Skin epidermis (tissue), 12 donors: ENCODE results near the gene TUBB6.

Experiments used
- H3K27ac ChIP-seq, 21 experiments: fragments of 200-600 bp; sonication (generic) in 11 of 21; one replicate each; pipeline ENCODE4 v1.5.0; 2020; ENCODE audit warnings: mild to moderate bottlenecking in 3 of 21, inconsistent platforms in 2 of 21, moderate library complexity in 2 of 21
- H3K4me3 ChIP-seq, 7 experiments: fragments of 200-600 bp; sonication (generic) in 2 of 7; one replicate each; pipeline ENCODE4 v1.5.0; 2020; ENCODE audit warnings: inconsistent platforms in 2 of 7, mild to moderate bottlenecking in 2 of 7, moderate library complexity in 1 of 7

Gene TUBB6

DNA sequence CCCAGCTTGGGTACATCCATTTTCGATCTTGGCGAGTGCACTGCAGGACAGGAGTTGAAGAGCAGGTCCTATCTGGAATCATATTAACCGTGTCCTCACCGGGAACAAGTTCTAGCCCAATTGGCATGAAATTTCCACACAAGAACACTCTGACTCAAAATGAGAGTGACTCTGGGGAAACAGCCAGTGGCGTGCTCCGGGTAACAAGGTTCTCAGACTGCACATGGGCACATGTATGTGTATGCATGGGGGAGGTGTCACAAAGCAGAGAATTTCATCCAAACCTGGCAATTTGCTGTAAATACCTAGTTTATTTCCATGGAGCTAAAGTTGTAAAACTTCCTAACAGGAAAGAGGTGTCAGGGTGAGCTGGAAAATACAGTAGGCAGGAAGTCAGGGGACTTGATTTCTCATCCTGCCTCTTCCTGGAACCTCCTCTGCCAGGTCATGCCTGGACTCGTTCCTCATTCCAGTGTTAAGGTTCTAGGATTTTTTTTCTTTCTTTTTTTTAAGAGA is 1.7 kb downstream of the TUBB6 start:
- peak overlapping the region in 20 of 21 experiments; percentile 43 to 100 (median 98) for H3K27ac ChIP-seq
- H3K4me3 ChIP-seq = peak overlapping the region; percentile 60 to 98 (median 75)

DNA sequence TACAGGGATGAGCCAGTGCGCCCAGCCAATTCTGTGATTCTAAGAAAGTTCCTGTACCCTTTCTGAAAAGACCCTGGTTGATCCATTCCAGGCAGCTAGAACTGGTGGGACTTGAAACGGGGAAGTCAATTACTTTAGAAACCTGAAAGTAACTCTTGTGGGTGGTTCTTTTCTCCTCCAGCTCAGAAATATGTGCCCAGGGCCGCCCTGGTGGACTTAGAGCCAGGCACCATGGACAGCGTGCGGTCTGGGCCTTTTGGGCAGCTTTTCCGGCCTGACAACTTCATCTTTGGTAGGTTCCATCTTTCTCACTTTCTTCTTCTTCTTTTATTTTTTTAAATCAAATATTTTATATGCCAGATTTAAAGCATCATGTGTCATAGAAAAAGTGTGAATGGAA is 2.7 kb downstream of the TUBB6 start:
- Histone ChIP-seq H3K27ac (peak overlapping the region in 9 of 21 experiments; percentile 14 to 100 (median 98)), H3K4me3 (no peak overlapping the region)

DNA sequence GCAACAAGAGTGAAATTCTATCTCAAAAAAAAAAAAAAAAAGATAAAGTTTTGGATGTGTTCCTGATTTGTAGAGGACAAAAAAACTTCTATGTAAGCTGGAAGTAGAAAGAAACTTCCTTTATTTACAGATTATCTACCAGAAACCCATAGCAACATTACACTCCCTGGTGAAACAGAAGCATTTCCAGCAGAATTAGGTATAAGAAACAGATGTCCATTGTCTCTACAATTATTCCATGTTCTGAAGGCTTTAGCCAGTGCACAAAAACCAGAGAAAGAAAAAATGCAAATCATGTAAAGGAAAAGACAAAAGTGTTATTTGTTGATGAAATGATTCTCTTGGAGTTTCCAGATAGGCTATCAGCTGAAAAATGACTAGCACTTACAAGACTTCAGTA is 4.9 kb downstream of the TUBB6 start:
- no peak overlapping the region for H3K27ac ChIP-seq
- H3K4me3 ChIP-seq = no peak overlapping the region

DNA sequence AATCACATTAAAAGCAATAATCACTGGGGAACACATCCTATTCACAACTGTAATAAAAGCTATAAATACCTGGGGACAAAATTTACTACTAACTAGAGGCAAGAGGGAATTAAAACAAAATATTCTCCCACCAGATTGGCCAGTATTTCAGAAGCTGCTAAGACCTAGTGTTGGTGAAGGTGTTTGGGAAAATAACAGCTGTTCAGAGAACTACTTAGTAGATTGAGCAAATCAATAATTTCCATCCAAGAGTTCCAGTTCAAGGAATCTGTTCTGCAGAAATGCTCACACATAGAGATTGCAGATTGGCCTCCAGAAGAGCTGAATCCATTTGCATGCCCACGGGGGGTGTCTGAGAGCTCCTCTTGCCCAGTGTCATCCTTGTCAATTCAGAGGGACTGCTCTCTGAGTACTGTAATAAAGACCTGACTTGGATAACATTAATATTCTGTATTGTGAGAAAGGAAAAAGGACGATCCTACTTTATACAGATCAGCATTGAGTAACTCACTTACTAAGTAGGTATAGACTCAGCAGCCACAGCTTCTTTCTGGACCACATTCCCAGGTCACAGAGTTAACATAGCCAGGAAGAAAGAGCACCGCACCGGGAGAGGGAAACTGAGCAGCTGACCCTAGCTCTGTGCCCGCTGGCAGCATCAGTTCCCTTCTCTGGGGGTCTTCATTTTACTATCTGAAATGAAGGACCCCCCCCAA is 5.6 kb downstream of the TUBB6 start:
- Histone ChIP-seq H3K4me3 (no peak overlapping the region), H3K27ac (peak overlapping the region in 9 of 21 experiments; percentile 1 to 69 (median 10))

DNA sequence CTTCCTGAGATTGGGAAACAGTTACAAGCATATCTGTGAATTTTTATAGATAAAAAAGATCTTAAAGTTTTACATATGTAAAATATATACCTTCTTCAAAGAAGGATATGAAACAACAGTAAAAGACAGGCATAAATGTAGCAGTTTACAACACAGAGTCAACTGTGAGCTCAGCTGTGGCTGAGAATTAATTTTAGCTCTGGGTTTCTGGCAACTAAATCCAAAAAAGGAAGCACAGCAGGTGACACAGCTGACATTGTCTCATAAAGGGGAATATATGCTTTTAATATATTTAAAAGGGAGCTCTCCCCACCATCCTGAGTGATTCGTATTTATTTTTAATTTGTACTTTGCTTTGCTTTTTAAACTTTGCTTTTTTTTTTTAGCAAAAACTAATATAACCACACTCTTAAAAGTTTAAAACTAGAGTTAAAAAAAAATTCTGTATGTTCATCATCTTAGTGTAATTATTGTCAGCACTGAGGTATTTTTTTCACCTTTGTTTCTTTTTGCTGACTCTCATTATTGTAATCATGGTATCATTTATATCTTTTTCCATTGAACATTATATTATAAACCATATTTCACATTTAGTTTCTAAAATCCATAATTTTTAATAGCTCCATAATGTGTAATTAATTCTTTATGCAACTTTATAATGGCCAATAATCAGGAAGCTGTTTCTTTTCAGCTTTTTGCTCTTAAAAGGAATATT is 6.7 kb downstream of the TUBB6 start:
- peak overlapping the region in 10 of 21 experiments; percentile 1 to 69 (median 32) for H3K27ac ChIP-seq

DNA sequence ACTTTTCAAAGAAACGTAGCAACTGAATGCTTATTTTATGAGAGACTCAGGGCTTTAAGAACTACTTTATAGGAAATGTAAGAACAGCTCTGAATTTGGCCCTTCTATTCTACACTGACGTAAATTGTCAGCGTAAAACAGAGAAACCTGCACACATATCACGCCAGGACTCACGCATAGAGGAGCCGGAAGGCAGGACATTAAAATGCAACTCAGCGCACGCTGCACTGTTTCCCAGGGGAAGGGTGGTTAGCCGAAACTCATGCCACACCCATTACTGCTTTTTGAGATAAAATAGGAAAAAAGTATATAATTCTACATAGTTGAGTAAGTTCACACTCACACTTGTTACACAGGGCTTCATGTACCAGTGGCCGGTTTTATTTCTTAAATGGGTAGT is 7.4 kb downstream of the TUBB6 start:
- Histone ChIP-seq H3K27ac (peak overlapping the region in 11 of 21 experiments; percentile 2 to 69 (median 33)), H3K4me3 (no peak overlapping the region)

More for the DNA sequence above, 6.7 kb downstream of the TUBB6 start:
- H3K4me3 ChIP-seq = no peak overlapping the region

DNA sequence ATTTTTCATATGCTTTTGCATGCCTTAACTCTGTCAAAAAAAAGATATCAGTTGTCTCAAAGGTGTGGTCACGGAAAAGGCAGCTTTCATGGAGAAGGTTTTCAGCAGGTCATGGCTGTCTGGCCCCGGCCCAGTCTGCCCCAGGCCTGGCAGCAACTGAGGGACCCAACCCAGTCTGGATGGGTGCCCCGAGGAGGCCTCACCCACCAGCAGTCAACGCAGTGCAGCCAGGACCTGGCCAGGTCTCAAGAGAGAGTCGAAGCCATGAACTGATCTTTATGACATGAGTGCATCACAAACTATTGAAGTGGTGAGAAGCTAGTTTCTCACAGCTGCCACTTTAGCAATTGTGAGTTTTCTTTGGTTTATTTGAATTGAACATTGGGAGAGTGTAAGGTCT is 7.9 kb downstream of the TUBB6 start:
- no peak overlapping the region for H3K4me3 ChIP-seq

DNA sequence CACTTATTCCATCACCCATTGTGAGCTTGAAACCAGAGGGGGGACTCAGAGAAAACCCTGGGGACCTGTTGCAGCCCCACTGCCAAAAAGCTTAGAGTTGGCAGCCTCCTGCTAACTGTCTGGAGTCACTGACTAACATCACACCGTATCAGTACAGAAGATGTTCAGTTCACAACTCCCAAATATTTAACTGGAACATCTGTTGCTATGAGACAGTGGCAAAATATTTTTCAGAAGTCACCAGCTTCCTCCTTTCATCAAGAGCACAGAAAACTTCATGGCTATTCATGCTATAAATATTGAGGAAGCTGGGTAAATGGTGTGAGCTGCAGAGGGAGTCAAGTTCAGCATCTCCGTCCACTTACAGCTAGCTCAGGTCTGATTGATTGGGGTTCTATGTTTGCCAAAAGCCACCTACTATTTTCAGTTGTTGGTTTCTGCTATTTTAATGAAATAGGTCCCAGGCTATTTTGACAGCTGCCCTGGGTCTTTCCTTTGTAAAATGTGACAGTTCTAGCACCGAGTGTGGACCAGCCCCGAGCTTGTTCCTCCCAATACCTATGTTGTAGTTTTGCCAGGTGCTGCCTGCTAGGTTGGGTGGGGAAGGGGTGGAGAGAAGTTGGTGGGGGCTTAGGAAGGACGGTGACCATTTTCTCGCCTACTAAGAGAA is 9.8 kb downstream of the TUBB6 start:
- Histone ChIP-seq H3K4me3 (no peak overlapping the region), H3K27ac (peak overlapping the region in 12 of 21 experiments; percentile 3 to 66 (median 38))

More for the DNA sequence above, 7.9 kb downstream of the TUBB6 start:
- peak overlapping the region in 10 of 21 experiments; percentile 7 to 69 (median 38) for H3K27ac ChIP-seq

DNA sequence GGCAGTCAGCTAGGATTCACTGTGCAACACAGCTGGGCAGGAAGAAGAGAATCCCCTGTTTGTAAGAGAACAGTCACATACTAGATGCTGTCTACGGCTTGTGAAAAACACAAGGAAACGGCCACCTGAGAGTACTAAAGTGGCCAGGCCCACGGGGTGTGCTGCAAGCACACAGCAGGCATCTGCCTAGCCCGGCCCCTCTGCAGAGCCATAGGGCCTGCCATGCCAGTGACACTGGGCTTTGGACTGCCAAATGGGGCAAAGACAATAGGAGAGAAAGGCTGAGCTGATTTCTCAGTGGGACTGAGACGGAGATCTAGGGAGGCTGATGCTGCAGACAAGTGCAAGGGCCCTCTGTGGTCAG is 10.3 kb downstream of the TUBB6 start:
- H3K27ac ChIP-seq = peak overlapping the region in 11 of 21 experiments; percentile 3 to 58 (median 36)
- H3K4me3 ChIP-seq = no peak overlapping the region

DNA sequence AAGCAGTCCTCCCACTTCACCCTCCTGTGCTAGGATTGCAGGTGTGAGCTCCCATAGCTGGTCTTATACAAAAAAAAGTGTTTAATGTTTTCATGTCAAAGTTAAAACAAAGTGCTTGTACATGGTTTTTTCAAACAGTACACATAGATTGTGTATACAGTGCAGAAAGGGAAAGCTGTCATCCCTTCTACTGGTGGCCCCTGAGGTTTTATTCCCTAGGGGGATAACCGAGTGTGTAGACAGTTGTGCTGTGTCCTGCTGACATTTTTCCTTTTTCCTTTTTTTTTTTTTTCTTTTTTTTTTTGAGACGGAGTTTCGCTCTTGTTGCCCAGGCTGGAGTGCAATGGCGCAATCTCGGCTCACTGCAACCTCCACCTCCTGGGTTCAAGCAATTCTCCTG is 10.8 kb downstream of the TUBB6 start:
- H3K27ac ChIP-seq = peak overlapping the region in 2 of 21 experiments; percentile 13 to 45

DNA sequence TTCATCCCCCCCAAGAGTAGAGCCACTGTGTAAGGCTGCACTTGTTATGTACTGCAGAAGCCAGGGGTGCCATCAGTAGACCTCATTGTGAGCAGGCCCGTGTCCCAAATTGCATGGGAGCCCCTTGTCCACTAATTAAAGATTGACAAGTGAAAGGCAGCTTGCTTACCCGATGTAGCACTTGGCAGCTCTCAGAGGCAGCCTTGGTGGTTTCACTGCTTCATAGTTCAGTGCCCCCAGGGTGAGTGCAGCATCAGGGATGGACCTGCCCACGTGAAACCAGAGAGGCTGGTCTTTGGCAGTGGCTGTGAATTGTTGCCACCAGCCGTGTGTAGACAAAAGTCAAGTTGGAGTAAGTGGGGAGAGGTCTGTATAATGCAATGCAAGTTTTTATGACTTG is 13.3 kb downstream of the TUBB6 start:
- Histone ChIP-seq H3K27ac (peak overlapping the region in 2 of 21 experiments; percentile 0 to 12), H3K4me3 (no peak overlapping the region)

More for the DNA sequence above, 10.8 kb downstream of the TUBB6 start:
- no peak overlapping the region for H3K4me3 ChIP-seq

DNA sequence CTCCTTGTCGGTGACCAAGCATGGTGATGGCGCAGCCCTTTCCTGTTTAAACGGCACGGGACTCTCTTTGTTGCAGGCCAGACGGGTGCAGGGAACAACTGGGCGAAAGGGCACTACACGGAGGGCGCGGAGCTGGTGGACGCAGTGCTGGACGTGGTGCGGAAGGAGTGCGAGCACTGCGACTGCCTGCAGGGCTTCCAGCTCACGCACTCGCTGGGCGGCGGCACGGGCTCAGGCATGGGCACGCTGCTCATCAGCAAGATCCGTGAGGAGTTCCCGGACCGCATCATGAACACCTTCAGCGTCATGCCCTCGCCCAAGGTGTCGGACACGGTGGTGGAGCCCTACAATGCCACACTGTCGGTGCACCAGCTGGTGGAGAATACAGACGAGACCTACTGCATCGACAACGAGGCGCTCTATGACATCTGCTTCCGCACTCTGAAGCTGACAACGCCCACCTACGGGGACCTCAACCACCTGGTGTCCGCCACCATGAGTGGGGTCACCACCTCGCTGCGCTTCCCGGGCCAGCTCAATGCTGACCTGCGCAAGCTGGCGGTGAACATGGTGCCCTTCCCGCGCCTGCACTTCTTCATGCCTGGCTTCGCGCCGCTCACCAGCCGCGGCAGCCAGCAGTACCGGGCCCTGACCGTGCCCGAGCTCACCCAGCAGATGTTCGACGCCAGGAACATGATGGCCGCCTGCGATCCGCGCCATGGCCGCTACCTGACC is 17.1 kb downstream of the TUBB6 start:
- H3K4me3 ChIP-seq = no peak overlapping the region
- no peak overlapping the region for H3K27ac ChIP-seq

DNA sequence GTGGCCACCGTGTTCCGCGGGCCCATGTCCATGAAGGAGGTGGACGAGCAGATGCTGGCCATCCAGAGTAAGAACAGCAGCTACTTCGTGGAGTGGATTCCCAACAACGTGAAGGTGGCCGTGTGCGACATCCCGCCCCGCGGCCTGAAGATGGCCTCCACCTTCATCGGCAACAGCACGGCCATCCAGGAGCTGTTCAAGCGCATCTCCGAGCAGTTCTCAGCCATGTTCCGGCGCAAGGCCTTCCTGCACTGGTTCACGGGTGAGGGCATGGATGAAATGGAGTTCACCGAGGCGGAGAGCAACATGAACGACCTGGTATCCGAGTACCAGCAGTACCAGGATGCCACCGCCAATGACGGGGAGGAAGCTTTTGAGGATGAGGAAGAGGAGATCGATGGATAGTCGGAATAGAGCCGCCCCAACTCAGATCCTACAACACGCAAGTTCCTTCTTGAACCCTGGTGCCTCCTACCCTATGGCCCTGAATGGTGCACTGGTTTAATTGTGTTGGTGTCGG is 17.7 kb downstream of the TUBB6 start:
- H3K4me3 ChIP-seq = no peak overlapping the region
- no peak overlapping the region for H3K27ac ChIP-seq

DNA sequence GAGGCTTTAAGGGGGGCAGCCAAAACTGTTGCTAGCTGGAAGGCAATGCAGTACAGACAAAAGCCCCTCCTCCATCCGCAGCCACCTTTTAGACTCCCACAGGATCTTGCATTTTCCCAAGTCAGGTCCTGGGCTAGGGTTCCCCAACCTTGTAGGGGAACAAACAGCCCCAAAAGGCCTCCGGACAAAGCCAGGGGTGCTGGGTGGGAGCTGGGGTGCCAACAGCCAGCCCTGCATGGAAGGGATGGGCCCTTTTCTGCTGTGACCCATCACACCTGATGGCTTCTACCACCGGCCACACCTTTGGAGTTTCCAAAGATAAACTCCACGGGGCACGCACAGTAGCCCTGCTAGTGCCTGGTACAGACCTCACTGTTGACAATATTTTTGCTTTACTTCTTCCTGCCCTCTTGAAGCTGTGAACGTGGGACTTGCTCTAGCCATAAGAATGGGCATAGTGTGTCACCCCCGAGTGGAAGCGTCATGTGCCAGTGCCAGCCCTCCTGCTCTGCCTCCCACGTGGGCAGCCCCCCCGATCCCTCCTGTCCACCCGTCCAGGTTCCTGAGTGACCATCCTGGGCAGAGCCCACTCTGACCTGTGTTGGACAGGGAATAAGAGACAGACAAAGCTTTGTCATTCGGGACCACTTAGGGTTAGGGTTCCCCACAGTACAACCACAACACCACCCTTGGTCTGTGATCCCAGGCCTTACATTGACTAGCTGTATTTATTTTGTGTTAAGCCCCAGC is 18.8 kb downstream of the TUBB6 start:
- Histone ChIP-seq H3K4me3 (no peak overlapping the region), H3K27ac (peak overlapping the region in 2 of 21 experiments; percentile 38 to 45)

DNA sequence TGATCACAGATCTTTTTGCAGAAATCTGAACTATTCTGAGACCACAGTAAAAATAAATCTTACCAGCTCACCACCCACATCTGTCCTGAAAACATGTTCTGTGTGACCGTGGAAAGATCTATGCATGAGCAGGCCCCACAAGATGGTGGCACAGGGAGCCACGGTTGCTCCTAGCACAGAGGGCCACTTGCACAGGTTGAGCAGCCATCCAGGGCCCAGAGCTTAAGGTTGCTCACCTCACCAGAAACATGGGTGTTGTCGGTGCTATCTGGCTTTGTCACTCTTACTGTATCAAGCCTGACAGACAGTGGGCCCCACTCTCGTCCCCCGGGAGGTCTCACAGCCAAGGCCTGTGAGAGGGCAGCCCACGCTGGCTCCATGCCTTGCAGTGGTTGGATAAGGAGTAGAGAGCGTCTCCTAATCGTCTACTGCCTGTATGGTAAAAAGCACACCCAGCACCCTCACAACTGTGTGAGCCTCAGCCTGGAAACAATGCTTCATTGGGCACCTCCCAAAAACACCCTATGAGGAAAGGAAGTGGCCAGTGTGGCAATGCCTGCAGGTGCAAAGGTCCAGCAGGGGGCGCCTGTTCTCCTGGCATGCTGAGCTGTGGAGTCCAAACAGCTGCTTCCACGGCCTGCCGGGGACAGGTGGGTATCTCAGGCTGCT is 19.6 kb downstream of the TUBB6 start:
- H3K4me3 ChIP-seq = no peak overlapping the region

DNA sequence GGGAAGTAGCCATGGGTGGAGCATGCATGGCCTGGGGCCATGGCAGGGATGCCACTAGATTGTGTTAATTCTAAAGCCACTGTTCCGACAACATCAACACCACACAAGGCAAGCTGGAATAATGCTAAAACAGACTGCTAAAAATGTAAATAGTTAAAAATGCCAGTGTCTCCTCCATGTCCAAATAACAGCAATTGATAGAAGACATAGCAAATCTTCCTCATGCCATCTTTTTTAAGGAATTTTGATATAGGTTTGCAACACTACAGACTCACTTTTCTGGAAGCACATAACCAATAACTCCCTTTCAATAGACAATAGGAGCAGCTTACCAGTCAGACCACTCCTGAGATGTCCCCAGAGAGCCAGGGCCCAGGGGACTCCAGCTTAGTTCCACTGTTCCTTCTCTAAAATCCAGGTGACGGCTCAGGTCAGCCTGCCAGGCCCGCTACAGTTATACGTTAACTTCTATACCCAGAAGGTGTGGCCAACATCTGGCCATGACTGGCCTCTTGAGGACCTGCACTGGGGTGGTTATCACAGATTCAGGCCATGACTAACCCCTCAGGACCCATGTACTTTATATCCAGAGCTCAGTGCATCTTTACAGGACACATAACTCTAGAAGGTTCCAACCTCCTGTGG is 20.3 kb downstream of the TUBB6 start:
- H3K4me3 ChIP-seq = no peak overlapping the region
- no peak overlapping the region for H3K27ac ChIP-seq

More for the DNA sequence above, 19.6 kb downstream of the TUBB6 start:
- H3K27ac ChIP-seq = peak overlapping the region in 3 of 21 experiments; percentile 30 to 45 (median 38)

DNA sequence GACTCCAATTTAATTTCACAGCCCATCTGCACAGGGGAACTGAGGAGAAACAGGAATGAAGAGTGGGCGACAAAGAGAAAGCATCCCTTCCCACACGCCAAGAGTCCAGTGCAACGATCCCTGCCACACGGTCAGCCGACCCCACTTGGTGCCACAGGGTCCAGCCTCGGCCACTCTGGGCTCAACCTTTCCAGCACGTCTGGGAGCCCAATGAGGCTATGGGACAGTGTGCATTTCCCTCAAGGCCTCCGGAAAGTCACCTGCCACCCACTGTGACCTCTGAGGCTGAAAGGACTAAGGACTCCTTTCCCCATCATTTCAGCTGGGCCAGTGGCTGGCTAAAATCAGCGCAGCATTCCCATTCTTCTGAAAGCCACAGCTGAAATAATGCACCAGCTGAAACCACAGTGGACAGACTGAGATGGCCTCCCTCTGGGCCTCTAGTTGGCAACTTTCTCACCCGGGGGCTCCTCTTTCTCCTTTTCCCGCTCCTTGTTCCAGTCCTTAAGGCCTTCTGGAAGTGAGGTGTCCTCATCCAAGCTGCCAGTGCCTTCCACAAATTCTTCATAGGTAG is 21.2 kb downstream of the TUBB6 start:
- no peak overlapping the region for H3K27ac ChIP-seq
- H3K4me3 ChIP-seq = no peak overlapping the region
